SK-N-SH (cell line): ENCODE data around the gene PIGP. TPM values are rescaled to one million over a fixed set of nuclear protein-coding genes. Genes with fewer than 3 reads are reported as not detected.

Source experiments
- CHD2 ChIP-seq: fragments of 150-350 bp; IDR thresholded peaks from 2 replicates; pipeline ENCODE4 v1.6.1; 2018; ENCODE audit warnings: low read length; ENCODE audit not compliant: partially characterized antibody
- EP300 ChIP-seq, 2 experiments: IDR thresholded peaks; 2 replicates each; pipeline versions ENCODE4 v1.4.0 to v1.6.1; 2012; ENCODE audit warnings: borderline replicate concordance in 1 of 2, low read depth in 1 of 2, low read length in 1 of 2
- EZH2phosphoT487 ChIP-seq: fragments of 200-600 bp; sonication (generic); IDR thresholded peaks from 2 replicates; pipeline ENCODE4 v1.6.1; 2017; ENCODE audit warnings: low read depth, mixed run types, mild to moderate bottlenecking, antibody characterized with exemption, moderate library complexity, borderline replicate concordance
- FOSL2 ChIP-seq: IDR thresholded peaks from 2 replicates; pipeline ENCODE4 v1.4.0; 2012; ENCODE audit warnings: low read depth, mild to moderate bottlenecking, moderate library complexity, borderline replicate concordance
- FOXJ3 ChIP-seq: sonication (generic); formaldehyde crosslinking; IDR thresholded peaks from 2 replicates; pipeline ENCODE4 v1.5.1; 2020; ENCODE audit warnings: mild to moderate bottlenecking, missing genetic modification reagents
- FOXM1 ChIP-seq: IDR thresholded peaks from 2 replicates; pipeline ENCODE4 v1.4.0; 2012; ENCODE audit warnings: low read depth, mild to moderate bottlenecking
- GABPA ChIP-seq: IDR thresholded peaks from 2 replicates; pipeline ENCODE4 v1.4.0; 2012; ENCODE audit warnings: low read depth, mild to moderate bottlenecking
- GATA2 ChIP-seq: sonication (generic); formaldehyde crosslinking; IDR thresholded peaks from 2 replicates; pipeline ENCODE4 v1.5.0; 2020; ENCODE audit warnings: mild to moderate bottlenecking, missing genetic modification reagents
- IRF3 ChIP-seq: fragments of 150-350 bp; IDR thresholded peaks from 2 replicates; pipeline ENCODE4 v1.6.1; 2016; ENCODE audit warnings: mild to moderate bottlenecking, low read depth, low read length
- JUND ChIP-seq: IDR thresholded peaks from 2 replicates; pipeline ENCODE4 v1.4.0; 2012
- MEF2A ChIP-seq: IDR thresholded peaks from 2 replicates; pipeline ENCODE4 v1.4.0; 2012; ENCODE audit warnings: low read depth, borderline replicate concordance
- MXI1 ChIP-seq: IDR thresholded peaks from 2 replicates; pipeline ENCODE4 v1.6.1; 2012; ENCODE audit warnings: mild to moderate bottlenecking, low read depth, low read length, improper control_type of control experiment
- POLR2AphosphoS5 ChIP-seq: IDR thresholded peaks from 2 replicates; pipeline ENCODE4 v1.6.1; 2012; ENCODE audit warnings: low read depth, low read length
- RCOR1 ChIP-seq: fragments of 150-350 bp; IDR thresholded peaks from 2 replicates; pipeline ENCODE4 v1.6.1; 2017; ENCODE audit warnings: antibody characterized with exemption, low read length
- SIN3A ChIP-seq: IDR thresholded peaks from 2 replicates; pipeline ENCODE4 v1.6.1; 2012; ENCODE audit warnings: low read depth, mild to moderate bottlenecking, low read length, moderate library complexity, borderline replicate concordance
- SMC3 ChIP-seq: IDR thresholded peaks from 2 replicates; pipeline ENCODE4 v1.6.1; 2012; ENCODE audit warnings: low read depth, low read length, improper control_type of control experiment
- TEAD4 ChIP-seq: IDR thresholded peaks from 2 replicates; pipeline ENCODE4 v1.4.0; 2012; ENCODE audit warnings: mild to moderate bottlenecking, borderline replicate concordance; ENCODE audit not compliant: insufficient read depth
- YY1 ChIP-seq: IDR thresholded peaks from 2 replicates; pipeline ENCODE4 v1.4.0; 2012; ENCODE audit warnings: low read depth, mild to moderate bottlenecking
- polyA plus RNA-seq, 3 experiments: library from polyadenylated mRNA; depleted of rRNA; stranded (reverse); fragments of >200 nt; gene quantifications; 2 replicates each; pipeline ENCODE4 v1.2.3, GENCODE V29; 2012
- TF ChIP-seq, protein P1 (sequence below): IDR thresholded peaks from 2 replicates; pipeline ENCODE4 v1.4.0; 2012; ENCODE audit warnings: low read depth
- TF ChIP-seq, protein P2 (sequence below): fragments of 150-350 bp; IDR thresholded peaks from 2 replicates; pipeline ENCODE4 v1.6.1; 2017; ENCODE audit warnings: antibody characterized with exemption, low read length, low read depth, borderline replicate concordance

The PIGP gene
- polyA plus RNA-seq, 1 of the 3 experiments (the other 2 are of a cell fraction) = 28.3 TPM

GRCh38 chr21:37073417-37074196, 736 bp upstream of the PIGP start (continued):
- TF ChIP-seq YY1 (no peak), GATA2 (no peak), MEF2A (no peak), EP300 (IDR thresholded peaks at IDR 0.05; ENCODE audit: borderline replicate concordance in 1 of 2, low read depth in 1 of 2, low read length in 1 of 2) (no peak), JUND (no peak), FOSL2 (no peak), IRF3 (no peak), GABPA (no peak), SIN3A (no peak), FOXJ3 (CRISPR knock-in tag) (0 out of 2 replicates have a peak, but pooled peaks have one; percentile 33), FOXM1 (no peak), TEAD4 (no peak), SMC3 (no peak), POLR2AphosphoS5 (no peak), CHD2 (no peak), RCOR1 (no peak), MXI1 (peak; percentile 63; the same call in 1 of the 2 replicates), EZH2phosphoT487 (no peak)
- TF ChIP-seq, protein P1, sequence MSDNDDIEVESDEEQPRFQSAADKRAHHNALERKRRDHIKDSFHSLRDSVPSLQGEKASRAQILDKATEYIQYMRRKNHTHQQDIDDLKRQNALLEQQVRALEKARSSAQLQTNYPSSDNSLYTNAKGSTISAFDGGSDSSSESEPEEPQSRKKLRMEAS = 0 out of 2 replicates have a peak, but pooled peaks have one; percentile 16
- TF ChIP-seq, protein P2, sequence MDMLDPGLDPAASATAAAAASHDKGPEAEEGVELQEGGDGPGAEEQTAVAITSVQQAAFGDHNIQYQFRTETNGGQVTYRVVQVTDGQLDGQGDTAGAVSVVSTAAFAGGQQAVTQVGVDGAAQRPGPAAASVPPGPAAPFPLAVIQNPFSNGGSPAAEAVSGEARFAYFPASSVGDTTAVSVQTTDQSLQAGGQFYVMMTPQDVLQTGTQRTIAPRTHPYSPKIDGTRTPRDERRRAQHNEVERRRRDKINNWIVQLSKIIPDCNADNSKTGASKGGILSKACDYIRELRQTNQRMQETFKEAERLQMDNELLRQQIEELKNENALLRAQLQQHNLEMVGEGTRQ = no peak
- TF ChIP-seq, all 33 proteins: peak for 6
